M059J (cell line): ENCODE measurements around the gene IL7R. TPM values are rescaled to one million over a fixed set of nuclear protein-coding genes. Genes with fewer than 3 reads are reported as not detected.
"Not testable (repeated sequence)": the region's sequence is repeated elsewhere in the genome, so short reads cannot be mapped to it uniquely, and the experiment has no call there.

ENCODE experiments used
- DNase-seq: peaks from one replicate; pipeline ENCODE4 v3.0.0-alpha.2; 2012; ENCODE audit warnings: low read depth
- total RNA-seq: library from RNA; depleted of rRNA; stranded (reverse); fragments of >200 nt; shearing (Covaris generic); gene quantifications from 2 replicates; pipeline ENCODE4 v1.2.3, GENCODE V29; 2014

Gene IL7R
- total RNA-seq, 1 experiment from 2014 or later: 30.7 TPM

DNA sequence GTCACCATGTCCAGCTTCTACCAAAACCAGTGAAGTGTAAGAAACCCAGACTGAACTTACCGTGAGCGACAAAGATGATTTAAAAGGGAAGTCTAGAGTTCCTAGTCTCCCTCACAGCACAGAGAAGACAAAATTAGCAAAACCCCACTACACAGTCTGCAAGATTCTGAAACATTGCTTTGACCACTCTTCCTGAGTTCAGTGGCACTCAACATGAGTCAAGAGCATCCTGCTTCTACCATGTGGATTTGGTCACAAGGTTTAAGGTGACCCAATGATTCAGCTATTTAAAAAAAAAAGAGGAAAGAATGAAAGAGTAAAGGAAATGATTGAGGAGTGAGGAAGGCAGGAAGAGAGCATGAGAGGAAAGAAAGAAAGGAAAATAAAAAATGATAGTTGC lies 19.8 kb downstream of the IL7R start:
- DNase-seq: peak; percentile 58

DNA sequence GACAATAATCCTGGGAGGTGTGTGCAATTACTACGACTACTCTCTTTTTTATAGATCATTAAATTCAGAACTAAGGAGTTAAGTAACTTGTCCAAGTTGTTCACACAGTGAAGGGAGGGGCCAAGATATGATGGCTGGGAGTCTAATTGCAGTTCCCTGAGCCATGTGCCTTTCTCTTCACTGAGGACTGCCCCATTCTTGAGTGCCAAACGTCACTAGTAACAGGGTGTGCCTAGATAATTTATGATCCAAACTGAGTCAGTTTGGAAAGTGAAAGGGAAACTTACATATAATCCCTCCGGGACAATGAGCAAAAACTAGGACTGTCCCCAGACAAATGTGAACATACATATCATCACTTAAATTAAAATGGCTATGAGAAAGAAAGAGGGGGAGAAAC lies 20.2 kb downstream of the IL7R start:
- DNase-seq: peak; percentile 86

DNA sequence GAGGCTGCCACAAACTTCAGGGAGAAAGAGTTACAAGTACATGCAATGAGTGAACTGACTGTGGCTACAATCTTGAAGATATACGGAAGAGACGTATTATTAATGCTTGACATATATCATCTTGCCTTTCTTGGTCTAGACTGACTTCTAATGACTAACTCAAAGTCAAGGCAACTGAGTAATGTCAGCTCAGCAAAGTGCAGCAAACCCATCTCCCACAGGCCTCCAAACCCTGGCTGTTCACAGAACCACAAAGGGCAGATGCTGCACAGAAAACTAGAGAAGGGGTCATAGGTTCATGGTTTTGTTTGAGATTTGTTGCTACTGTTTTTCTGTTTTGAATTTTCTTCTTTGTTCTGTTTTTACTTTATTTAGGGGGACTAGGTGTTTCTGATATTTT lies 21.0 kb downstream of the IL7R start:
- DNase-seq: peak; percentile 42

DNA sequence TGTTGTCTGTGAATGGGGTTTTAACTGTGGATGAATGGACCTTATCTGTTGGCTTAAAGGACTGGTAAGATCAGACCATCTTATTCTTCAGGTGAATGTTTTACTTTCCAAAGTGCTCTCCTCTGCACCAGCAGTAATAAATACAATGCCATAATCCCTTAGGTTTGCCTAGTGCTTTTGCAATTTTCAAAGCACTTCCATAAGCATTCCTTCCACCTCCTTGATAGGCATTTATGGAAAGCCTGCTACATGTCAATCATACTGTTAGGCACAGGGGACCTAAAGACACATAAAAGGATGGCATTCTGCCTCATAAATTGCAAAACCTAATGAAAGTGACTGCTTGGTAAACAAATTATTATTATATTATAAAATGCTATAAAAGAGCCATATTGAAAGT lies 21.4 kb downstream of the IL7R start:
- no peak for DNase-seq

DNA sequence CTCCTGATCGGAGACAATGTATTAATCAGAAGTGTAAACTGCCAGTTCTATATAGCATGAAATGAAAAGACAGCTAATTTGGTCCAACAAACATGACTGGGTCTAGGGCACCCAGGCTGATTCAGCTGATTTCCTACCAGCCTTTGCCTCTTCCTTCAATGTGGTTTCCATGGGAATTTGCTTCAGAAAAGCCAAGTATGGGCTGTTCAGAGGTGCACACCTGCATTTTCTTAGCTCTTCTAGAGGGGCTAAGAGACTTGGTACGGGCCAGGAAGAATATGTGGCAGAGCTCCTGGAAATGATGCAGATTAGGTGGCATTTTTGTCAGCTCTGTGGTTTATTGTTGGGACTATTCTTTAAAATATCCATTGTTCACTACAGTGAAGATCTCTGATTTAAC lies 22.4 kb downstream of the IL7R start:
- no peak for DNase-seq

DNA sequence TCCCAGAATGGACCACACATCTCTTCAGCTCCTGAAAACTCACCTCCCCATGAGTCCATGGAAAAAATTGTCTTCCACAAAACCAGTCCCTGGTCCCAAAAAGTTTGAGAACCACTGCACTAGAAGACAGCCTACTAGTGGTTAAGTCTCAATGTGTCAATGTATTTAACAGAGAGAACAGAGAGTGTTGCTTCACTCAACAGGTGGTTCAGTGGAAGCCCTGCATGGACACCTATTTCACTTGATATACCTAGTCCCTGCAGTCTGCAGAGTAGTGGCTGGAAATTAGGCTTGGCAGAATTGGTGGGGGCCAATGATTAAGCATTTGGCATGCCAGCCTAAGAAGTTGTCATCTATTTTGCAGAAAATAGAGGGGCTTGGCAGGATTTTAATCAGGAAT lies 23.0 kb downstream of the IL7R start:
- no peak for DNase-seq

DNA sequence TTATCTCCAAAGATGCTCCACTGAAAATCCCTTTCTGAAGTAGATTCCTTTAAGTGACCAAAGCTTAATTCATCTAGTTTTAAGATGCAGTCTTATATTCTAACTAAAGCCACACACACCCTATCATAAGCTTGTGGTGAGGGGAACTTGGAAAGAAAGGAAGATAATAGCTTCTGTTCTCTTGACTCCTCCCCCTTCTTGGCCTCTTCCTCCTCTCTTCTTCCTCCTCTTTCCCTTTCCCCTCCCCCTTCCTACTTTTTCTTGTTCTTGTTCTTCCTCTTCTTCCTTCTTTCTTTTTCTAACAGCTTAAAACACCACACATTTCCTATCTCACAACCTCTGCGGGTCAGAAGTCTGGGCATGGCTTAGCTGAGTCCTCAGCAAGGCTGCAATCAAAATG lies 23.5 kb downstream of the IL7R start:
- no peak for DNase-seq

DNA sequence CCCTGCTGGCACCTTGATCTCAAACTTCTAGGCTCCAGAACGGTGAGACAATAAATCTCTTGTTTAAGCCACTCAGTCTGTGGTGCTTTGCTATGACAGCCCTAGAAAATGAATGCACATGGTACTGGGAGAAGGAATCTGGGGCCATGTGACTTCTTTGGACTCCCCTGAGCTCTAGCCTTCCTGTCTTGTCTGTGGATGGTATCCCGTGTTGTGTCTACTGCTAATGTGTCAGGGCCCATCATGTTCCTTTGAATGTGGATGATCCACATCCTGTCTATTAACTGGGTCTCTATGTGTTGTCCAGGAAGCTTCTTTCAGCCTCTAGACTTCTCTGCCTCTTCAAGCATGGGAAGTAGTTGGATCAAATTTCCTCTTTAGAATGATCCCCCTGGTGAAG lies 25.1 kb downstream of the IL7R start:
- no peak for DNase-seq

DNA sequence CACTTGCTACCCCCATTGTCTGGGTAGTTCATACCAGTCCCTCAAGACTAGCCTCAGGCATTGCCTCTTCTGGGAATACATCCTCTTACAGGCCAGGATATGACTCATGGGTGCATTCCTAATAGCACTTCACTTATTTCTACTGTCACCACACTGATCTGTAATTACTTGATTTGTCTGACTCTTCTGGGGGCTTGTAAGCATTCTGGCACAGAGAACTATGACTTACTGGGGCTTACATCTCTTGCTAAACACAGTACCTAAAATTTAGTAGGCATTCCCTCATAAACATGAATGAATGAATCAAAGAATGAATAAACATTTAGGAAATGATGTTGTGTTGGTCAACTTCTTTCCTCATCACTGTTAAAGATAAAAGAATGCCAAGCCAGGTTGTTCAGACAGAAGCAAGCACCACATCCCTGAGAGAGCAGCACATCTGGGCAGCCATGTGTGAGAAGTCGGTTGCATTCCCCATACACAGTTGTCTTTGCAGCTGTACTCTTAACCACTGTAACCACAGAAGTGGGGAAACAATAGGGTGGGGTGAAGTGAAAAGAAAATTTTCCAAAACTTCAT lies 27.6 kb downstream of the IL7R start:
- DNase-seq: peak; percentile 98

DNA sequence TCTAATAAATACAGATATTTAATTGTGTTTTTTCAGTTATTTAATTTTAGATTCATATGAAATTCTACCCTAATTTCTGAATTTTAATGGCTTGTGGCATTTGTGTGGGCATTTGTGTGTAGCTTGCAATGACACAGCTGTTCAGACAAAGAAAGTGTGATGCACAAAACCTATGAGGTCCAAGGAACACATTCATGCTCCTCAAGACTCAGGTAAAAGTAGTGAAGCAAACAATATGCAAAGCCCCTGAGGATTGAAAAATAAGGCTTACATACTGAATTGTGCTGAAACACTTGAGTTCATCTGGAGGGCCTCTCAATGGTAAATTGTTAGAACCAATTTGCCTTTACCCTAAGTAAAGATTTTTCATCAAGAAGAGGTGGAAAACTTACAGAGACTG lies 28.1 kb downstream of the IL7R start:
- no peak for DNase-seq

DNA sequence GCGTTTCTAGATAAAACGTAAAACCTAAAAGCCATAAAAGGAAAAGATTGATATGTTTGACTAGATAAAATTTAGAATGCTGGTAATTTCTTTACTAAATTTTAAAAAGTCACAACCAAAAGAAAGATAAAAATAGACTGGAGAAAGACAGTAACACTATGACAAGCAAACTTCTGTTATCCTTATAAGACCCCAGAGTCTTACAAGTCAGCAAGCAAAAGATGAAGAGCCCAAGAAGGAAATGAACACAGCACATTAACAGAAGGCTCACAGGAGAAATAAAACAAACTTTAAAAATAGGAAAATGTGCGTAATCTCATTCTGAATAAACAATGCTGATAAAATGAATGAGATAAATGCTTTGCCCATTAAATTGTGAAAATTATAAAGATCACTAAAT lies 29.7 kb downstream of the IL7R start:
- DNase-seq: no peak

DNA sequence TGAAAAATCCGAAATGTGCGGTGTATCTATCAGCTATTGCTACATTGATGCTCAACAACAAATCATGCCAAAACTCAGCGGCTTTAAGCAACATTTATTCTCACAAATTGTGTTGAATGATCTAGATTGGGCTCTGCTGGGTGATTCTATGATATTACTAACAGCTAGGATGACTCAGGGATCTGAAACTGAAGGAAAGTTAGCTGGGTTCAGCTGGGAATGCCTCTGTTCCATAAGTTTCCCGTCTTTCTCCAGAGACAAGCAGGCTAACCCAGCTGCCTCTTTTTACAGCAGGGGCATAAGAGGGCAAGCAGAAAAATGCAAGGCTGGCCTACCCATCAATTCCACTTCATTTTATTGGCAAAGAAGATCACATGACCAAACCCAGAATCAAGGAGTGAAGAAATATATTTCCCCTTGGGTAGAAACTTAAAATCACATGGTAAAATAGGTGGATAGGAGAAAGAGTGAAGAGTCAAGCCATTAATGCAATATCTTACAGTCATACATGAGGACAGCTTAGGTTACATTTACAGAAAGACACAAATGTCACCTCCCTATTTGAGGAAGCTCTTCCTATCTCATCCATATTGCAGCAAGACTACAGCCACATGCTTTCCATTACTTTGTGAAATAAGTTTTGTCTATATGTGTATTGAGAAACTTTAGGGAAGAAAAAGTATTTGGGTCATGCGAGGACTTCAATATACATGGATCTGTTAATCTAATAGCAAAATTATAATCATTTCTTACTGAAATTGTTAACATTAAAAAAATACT lies 30.8 kb downstream of the IL7R start:
- no peak for DNase-seq

DNA sequence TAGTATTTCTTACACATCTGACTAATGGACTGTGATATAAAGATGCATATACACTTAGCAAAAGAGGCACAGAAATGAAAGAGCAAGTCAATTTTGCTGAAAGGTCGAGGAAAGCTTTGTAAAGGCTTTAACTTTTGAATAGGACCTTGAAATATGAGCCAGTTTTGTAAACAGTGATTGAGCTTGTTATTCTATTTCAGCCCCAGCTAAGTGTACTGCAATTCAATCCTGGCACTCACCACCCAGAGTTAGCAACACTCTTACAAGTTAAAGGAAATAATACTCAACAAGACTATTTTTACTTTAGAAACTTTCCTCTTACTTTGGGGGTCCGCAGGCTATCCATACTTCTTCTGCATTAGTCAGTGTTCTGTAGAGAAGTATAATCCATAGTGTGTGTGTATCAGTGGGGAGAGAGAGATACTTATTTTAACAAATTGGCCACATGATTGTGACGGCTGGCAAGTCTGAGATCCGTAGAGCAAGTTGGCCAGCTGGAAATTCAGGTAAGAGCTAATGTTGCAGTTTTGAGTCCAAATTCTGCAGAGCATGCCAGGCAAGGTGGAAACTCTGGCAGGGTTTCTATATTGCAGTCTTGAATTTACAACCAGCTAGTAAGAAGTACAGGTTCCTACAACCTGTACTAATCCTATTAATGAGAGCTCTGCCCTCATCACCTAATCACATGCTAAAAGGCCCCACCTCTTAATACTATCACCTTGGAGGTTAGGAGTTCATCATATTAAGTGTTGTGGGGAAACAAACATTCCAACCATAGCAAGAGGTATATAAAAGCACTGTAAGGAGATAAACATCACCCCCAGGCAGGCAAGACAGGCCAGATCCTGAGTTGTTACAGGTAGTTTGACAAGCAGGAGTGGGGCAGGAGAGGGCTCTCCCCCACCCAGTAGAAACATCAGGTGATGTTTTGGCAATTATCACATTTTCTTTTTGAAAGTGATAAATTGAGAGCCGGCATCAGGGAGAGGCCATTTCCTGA lies 33.6 kb downstream of the IL7R start:
- no peak for DNase-seq

DNA sequence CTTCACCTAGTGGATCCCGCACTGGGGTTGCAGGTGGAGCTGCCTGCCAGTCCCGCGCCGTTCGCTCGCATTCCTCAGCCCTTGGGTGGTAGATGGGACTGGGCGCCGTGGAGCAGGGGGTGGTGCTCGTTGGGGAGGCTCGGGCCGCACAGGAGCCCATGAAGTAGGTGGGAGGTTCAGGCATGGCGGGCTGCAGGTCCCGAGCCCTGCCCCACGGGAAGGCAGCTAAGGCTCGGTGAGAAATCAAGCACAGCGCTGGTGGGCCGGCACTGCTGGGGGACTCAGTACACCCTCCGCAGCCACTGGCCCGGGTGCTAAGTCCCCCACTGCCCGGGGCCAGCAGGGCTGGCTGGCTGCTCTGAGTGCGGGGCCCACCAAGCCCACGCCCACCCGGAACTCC lies 36.1 kb downstream of the IL7R start:
- DNase-seq: not testable (repeated sequence)

DNA sequence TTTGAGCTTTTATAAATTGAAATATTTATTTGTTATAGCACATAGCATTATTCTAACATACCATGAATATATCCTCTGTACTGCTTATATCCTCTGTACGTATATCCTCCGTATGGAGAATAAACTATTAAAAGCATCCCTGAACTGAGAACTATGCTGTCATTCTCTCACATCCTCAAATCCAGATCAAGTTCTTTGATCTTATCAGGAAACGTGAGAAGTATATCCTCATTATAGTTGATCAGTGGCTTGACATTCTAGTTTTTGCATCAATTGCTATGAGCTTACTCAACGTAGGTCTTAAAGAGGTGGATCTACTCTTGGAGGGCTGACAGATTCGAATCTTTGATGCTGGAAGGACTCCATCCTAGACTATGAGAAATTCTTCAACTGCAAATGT lies 37.4 kb downstream of the IL7R start:
- DNase-seq: no peak

DNA sequence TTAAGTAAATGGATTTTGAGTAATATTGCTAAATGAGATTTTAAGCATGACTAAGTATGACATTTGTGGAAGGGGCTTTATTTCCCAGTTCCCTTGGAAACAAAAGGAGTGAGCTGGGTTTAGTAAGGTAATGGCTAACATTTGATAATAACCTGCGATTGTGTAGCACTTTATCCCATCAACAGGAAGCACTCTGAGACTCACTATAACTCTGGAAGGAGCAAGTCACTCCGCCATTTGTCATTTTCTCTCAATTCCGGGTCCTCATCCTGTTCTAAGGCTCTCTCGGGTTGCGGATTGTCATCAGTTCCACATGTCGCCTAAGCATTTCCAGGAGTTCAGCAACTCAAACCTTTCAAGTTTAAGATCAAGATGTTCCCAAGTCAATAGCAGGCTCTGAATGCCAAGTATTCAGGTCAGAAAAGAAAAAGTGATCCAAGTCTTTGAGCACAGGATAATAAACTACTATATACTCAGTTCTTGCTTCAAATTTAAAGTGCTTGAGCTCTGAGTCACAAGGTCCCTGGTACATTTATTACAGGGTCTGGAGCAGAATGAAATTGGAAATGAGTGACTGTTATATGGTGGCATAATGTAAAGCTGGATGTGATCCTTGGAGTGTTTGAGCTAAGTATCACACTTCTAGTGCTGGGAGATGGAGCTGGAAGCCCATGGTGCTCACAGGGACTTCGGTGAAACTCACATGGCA lies 42.4 kb downstream of the IL7R start:
- no peak for DNase-seq

DNA sequence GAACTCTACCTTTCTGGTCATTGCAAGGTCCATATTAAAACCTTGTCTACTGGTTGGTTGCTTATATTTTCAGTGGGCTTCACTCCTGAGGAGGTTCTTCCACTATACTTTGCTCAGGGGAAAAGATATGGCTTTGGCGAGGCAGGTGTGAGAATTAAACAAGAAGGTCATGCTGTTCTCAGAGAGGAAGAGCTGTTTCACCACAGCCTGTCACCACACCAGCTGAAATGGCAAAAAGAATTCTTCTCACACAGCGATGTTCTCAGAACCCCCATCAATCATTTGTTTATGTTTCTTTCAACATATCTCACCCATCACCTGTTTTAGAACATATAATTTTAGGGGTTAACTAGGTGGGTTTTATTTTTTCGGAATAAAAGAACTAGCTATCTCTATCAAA lies 43.1 kb downstream of the IL7R start:
- DNase-seq: no peak

DNA sequence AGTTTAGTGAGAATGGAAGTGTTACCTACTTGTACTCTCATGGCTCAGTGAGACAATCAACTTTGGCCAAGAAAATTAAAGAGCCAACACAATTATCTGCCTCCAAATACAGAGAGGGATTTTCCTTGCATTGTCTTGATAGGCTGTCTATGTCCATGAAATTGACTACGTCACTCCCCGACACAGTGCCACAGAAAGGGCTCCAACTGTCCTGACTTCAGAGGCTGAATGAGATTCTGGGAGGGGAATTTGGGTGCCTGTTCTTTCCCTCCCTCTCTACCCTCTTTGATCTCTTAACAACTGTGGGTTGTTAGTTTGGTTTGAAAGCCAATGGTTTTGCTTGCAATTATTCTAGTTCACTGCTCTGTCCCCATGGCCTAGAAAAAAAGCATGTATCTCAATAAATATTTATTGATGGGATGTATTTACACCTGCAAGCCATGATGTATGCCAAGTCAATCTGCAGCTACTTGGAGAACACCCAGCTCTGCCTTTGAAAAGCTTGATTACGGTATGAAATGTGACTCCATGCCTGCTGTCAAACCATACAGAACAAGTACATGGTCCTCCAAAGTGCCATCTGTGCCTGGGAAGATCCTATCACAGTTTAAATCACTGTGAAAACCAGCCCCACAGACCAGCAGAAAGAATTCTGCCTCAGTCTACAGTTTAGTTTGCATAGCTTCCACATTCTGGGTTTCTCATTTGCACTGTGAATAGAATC lies 44.4 kb downstream of the IL7R start:
- no peak for DNase-seq

DNA sequence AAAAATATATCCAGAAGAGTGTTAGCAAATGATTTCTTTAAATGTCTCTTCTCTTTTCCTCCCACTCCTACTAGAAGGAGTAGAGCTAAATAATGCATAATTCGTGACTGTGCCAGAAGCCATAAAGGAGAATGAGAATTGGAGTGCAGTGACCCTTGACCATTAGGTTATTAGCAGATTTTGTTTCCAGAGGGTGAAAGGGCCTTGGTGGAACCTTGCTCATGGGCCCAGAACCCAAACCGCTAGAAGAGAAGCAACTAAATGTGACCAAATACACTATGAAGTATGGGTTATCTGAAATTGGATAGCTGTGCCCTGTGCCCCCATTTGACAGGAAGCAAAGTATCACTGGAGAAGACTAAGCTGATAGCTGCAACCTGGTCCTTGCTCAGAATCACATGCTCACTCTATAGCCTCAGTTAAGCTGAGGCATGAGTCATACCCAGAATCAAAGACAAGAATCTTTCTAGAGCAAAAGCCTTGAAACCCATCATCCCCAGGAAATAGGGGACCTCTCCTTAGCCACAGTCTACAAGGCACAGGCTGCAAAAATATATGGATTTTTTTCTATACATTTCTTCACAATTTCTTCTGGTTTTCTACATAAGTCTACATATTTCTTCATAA lies 45.5 kb downstream of the IL7R start:
- peak; percentile 42 for DNase-seq

DNA sequence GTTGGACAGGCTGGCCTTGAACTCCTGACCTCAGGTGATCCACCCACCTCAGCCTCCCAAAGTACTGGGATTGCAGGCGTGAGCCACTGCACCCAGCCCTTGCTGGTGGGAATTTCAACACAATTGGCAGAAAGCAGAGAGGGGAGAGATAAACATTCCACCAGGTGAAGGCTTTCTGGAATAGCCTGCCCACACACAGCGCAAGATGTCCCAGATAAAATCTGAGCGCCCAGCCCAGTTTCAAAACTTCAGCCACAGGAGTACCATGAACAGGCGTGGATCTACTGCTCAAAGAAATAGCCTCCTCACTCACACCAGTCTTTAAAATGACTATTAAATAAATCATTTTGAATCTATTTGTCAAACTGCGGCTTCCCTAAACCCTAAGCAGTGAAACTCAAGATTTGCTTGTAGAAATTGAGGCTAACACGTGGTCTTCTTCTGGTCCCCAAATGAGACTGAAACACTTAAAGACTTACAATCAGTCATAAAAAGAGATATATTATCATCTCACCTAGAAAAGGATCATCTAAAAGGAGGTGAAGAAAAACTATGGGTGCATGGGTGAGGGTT lies 47.0 kb downstream of the IL7R start:
- DNase-seq: no peak
